Endothelial cell of umbilical vein (primary cell): ENCODE results near the gene ILKAP. TPM values are rescaled to one million over a fixed set of nuclear protein-coding genes. Genes with fewer than 3 reads are reported as not detected.

Experiments
- BruUV-seq: library from RNA; stranded (reverse); fragments of 400-500 nt; replicated peaks from 2 replicates; lab custom pipeline; 2021; lab: Mats Ljungman, UMichigan
- CTCF ChIA-PET: fragments of 300-600, 350-600 bp; sonication (Branson Sonifier 250); formaldehyde crosslinking; loops from one replicate; lab custom pipeline; 2021; ENCODE audit warnings: antibody characterized with exemption, inconsistent platforms; lab: Charles Lee
- POLR2A ChIA-PET: fragments of 300-600, 350-600 bp; sonication (Branson Sonifier 250); formaldehyde crosslinking; loops from one replicate; lab custom pipeline; 2021; ENCODE audit warnings: antibody characterized with exemption, inconsistent platforms; lab: Charles Lee
- DNase-seq: peaks from one replicate; pipeline ENCODE4 v3.0.0-alpha.2; 2011; ENCODE audit warnings: low read depth, low spot score
- FAIRE-seq: peaks from 2 replicates; lab custom pipeline; 2011; peaks lifted over from hg19 to GRCh38; lab: Jason Lieb, UNC
- H2AFZ ChIP-seq: 2 replicates; pipeline ENCODE4 v1.6.0; 2012; ENCODE audit warnings: low read depth, low read length, control low read depth, inconsistent platforms
- H3K27ac ChIP-seq: 2 replicates; pipeline ENCODE4 v1.5.1; 2011; ENCODE audit warnings: low read depth, mild to moderate bottlenecking, control low read depth, low read length, moderate library complexity; ENCODE audit not compliant: insufficient read depth
- H3K27me3 ChIP-seq, 2 experiments: 2 replicates each; pipeline versions ENCODE4 v1.6.0 to v1.6.1; 2011; ENCODE audit warnings: low read length in 2 of 2, mixed read lengths in 1 of 2; ENCODE audit not compliant: control insufficient read depth in 2 of 2, insufficient read depth in 2 of 2
- H3K36me3 ChIP-seq, 2 experiments: 2 replicates in 1 of 2; 3 replicates in 1 of 2; pipeline ENCODE4 v1.5.1; 2011; ENCODE audit warnings: low read length in 2 of 2, mild to moderate bottlenecking in 1 of 2, moderate library complexity in 1 of 2; ENCODE audit not compliant: control insufficient read depth in 2 of 2, insufficient read depth in 2 of 2; ENCODE audit errors: extremely low read depth in 1 of 2
- H3K4me1 ChIP-seq: 3 replicates; pipeline ENCODE4 v1.5.1; 2011; ENCODE audit warnings: mild to moderate bottlenecking, low read length; ENCODE audit not compliant: control insufficient read depth, insufficient read depth; ENCODE audit errors: extremely low read depth
- H3K4me2 ChIP-seq: 2 replicates; pipeline ENCODE4 v1.6.1; 2011; ENCODE audit warnings: low read length, control low read depth, mixed read lengths; ENCODE audit not compliant: insufficient read depth
- H3K4me3 ChIP-seq, 3 experiments: fragments of 200-600 bp in 1 of 3; sonication (generic), shearing (Covaris generic) in 1 of 3; replicated peaks in 1 of 3; 2 replicates each; pipeline ENCODE4 v1.5.1; 2011 to 2016; ENCODE audit warnings: control low read depth in 3 of 3, low read length in 3 of 3, mild to moderate bottlenecking in 2 of 3, inconsistent platforms in 1 of 3, low read depth in 1 of 3, moderate library complexity in 1 of 3; ENCODE audit not compliant: insufficient read depth in 1 of 3
- H3K79me2 ChIP-seq: 2 replicates; pipeline ENCODE4 v1.6.0; 2012; ENCODE audit warnings: low read length, inconsistent platforms; ENCODE audit not compliant: control insufficient read depth, insufficient read depth
- H3K9ac ChIP-seq: replicated peaks from 2 replicates; pipeline ENCODE3; 2011; ENCODE audit warnings: low read length, control low read depth; ENCODE audit not compliant: insufficient read depth; ENCODE audit errors: extremely low read depth
- H3K9me1 ChIP-seq: replicated peaks from 3 replicates; pipeline ENCODE4 v1.6.0; 2011; ENCODE audit warnings: mild to moderate bottlenecking, low read length; ENCODE audit not compliant: control insufficient read depth, insufficient read depth; ENCODE audit errors: extremely low read depth
- H3K9me3 ChIP-seq: replicated peaks from 2 replicates; pipeline ENCODE4 v1.5.1; 2012; ENCODE audit warnings: low read length, inconsistent platforms; ENCODE audit not compliant: control insufficient read depth, insufficient read depth
- H4K20me1 ChIP-seq: replicated peaks from 2 replicates; pipeline ENCODE3; 2011; ENCODE audit warnings: mild to moderate bottlenecking, low read length; ENCODE audit not compliant: control insufficient read depth, insufficient read depth; ENCODE audit errors: extremely low read depth
- FOS ChIP-seq: IDR thresholded peaks from 2 replicates; pipeline ENCODE4 v1.6.1; 2011; ENCODE audit warnings: mild to moderate bottlenecking, low read length, moderate library complexity, borderline replicate concordance; ENCODE audit not compliant: insufficient read depth
- JUN ChIP-seq: IDR thresholded peaks from 2 replicates; pipeline ENCODE4 v1.6.1; 2011; ENCODE audit warnings: borderline replicate concordance, low read depth; ENCODE audit not compliant: insufficient read length, insufficient read depth
- dilution Hi-C: fragments of 300-500 bp; cut with MboI; formaldehyde crosslinking; loops from one replicate; pipeline ENCODE4 v1.15.0; 2019; ENCODE audit warnings: low sequenced_read_pairs; ENCODE audit not compliant: extremely low pct_ligation_motif_present
- intact Hi-C: fragments of 100-400 bp; cut with micrococcal nuclease; formaldehyde crosslinking; loops from one replicate; pipeline ENCODE4 v1.10.0; 2022
- polyA plus RNA-seq, 4 experiments: library from polyadenylated mRNA; depleted of rRNA in 3 of 4; stranded (reverse) in 3 of 4; unstranded in 1 of 4; fragments of >200 nt; gene quantifications; 2 replicates each; pipeline versions ENCODE4 v1.2.1 to v1.2.3, GENCODE V29; 2011 to 2012; ENCODE audit warnings: missing spikeins in 1 of 4
- total RNA-seq: library from RNA; stranded (reverse); gene quantifications from 2 replicates; pipeline ENCODE4 v1.2.3, GENCODE V29; 2021
- TF ChIP-seq, protein P1 (sequence below), 2 donors: IDR thresholded peaks; 1 replicate in 1 of 2; 2 replicates in 1 of 2; pipeline ENCODE4 v1.5.1; 2011; ENCODE audit warnings: low read length in 2 of 2, mild to moderate bottlenecking in 2 of 2, moderate library complexity in 2 of 2, control low read depth in 1 of 2, inconsistent platforms in 1 of 2, low read depth in 1 of 2; ENCODE audit not compliant: insufficient read depth in 1 of 2; ENCODE audit errors: extremely low read depth in 1 of 2

ILKAP gene
- total and polyA plus RNA-seq, 2 donors (not counting 3 experiments of a cell fraction or from before 2014, with no cell fraction given), result 49.2 to 49.8 TPM

DNA sequence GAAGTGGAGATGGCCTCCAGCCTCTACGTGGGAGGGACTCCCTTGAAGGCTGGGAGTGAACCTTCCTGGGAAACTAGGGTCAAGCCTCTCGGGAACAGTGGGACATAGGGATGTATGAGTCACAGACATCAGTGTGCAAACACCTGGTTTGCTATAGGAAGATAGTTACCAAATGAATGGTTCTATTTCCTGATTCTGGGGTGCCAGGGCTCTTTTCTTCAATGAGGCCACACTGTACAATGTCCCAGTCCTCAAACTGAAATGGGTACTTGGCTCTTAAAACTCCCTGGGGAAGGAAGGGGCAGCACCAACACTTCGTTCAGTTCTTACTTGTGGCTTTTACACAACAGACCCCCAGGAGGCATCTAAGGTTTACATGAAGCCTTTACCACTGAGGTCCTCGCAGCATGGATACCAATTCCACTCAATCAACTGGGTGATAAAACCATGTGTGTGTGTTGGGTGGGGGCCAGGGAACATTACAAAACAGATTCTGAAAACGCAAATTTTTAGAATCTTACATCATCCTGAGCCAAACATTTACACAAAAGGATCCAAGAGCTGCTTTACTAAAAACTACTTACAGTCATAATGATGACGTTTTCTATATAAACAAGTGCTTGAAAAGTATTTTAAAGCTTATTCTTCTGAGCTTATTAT is 34.3 kb downstream of the ILKAP start:
- H3K79me2 ChIP-seq, result no peaks in the 10 kb centered on the region
- ChIA-PET POLR2A (interaction anchor here (1.1 kb wide), 1 partner anchor 60 kb away, joined by 3 read pairs; no protein-coding TSS in a partner anchor), CTCF (interaction anchor here (1.0 to 2.2 kb wide), 3 partner anchors 9 to 311 kb away, joined by 5 to 13 read pairs (median 8); partner anchors contain the start of gene ERFE)
- H3K9me1 ChIP-seq, result no peaks in the 10 kb centered on the region
- H3K9me3 ChIP-seq, result no peaks in the 10 kb centered on the region
- peak overlapping the region; percentile 89 for H3K27ac ChIP-seq
- no peaks in the 10 kb centered on the region for H4K20me1 ChIP-seq
- FAIRE-seq, result no peak
- TF ChIP-seq FOS (peak; percentile 13), JUN (peak; percentile 26)
- TF ChIP-seq, protein P1, sequence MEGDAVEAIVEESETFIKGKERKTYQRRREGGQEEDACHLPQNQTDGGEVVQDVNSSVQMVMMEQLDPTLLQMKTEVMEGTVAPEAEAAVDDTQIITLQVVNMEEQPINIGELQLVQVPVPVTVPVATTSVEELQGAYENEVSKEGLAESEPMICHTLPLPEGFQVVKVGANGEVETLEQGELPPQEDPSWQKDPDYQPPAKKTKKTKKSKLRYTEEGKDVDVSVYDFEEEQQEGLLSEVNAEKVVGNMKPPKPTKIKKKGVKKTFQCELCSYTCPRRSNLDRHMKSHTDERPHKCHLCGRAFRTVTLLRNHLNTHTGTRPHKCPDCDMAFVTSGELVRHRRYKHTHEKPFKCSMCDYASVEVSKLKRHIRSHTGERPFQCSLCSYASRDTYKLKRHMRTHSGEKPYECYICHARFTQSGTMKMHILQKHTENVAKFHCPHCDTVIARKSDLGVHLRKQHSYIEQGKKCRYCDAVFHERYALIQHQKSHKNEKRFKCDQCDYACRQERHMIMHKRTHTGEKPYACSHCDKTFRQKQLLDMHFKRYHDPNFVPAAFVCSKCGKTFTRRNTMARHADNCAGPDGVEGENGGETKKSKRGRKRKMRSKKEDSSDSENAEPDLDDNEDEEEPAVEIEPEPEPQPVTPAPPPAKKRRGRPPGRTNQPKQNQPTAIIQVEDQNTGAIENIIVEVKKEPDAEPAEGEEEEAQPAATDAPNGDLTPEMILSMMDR (IDR thresholded peaks at IDR 0.05; ENCODE audit: extremely low read depth in 1 of 2, insufficient read depth in 1 of 2, low read depth in 1 of 2, low read length in 2 of 2), result no peak
- H3K4me2 ChIP-seq, result peak overlapping the region; percentile 14
- peaks cover 1 to 2% of the 10 kb centered on the region in 2 experiments for H3K27me3 ChIP-seq
- peaks cover 10 to 17% of the 10 kb centered on the region in 2 experiments for H3K36me3 ChIP-seq
- H2AFZ ChIP-seq, result no peak overlapping the region
- intact Hi-C loops, result loop anchor here (1.0 kb wide), 1 partner anchor 34 kb away; the partner anchor contains the start of gene ILKAP
- no peak overlapping the region for H3K4me3 ChIP-seq
- peak; percentile 66 for DNase-seq
- peaks cover 29% of the 10 kb centered on the region for H3K4me1 ChIP-seq
- H3K9ac ChIP-seq, result peak overlapping the region; percentile 33
- dilution Hi-C loops, result no loop called here
- BruUV-seq, result TSS peak; percentile 74
